Prostate gland (tissue), 2 donors: ENCODE data around the gene INSRR. TPM values are rescaled to one million over a fixed set of nuclear protein-coding genes. Genes with fewer than 3 reads are reported as not detected.

Experiments used
- DNase-seq: peaks from one replicate; pipeline ENCODE4 v3.0.0-alpha.2; 2019; ENCODE audit warnings: low spot score
- H3K27ac ChIP-seq, 2 donors: fragments of 200-600 bp; sonication (generic); 2 replicates each; pipeline ENCODE4 v1.5.1; 2017 to 2019
- H3K27me3 ChIP-seq: fragments of 200-600 bp; sonication (generic); replicated peaks from 2 replicates; pipeline ENCODE4 v1.5.1; 2019; ENCODE audit not compliant: insufficient read depth
- H3K36me3 ChIP-seq, 2 donors: fragments of 200-600 bp; sonication (generic); 1 replicate in 1 of 2; 2 replicates in 1 of 2; pipeline versions ENCODE4 v1.5.1 to v1.8.1; 2017 to 2019
- H3K4me1 ChIP-seq: fragments of 200-600 bp; sonication (generic); replicated peaks from 2 replicates; pipeline ENCODE4 v1.5.1; 2019
- H3K4me3 ChIP-seq, 2 donors: fragments of 200-600 bp; sonication (generic); 2 replicates each; pipeline ENCODE4 v1.5.1; 2017 to 2019
- H3K9me3 ChIP-seq: fragments of 200-600 bp; sonication (generic); 2 replicates; pipeline ENCODE4 v1.5.1; 2017
- POLR2A ChIP-seq: fragments of 450-650 bp; IDR thresholded peaks from one replicate; pipeline ENCODE4 v1.6.1; 2016; ENCODE audit warnings: antibody characterized with exemption, mild to moderate bottlenecking
- POLR2AphosphoS5 ChIP-seq: sonication (generic); formaldehyde crosslinking; IDR thresholded peaks from one replicate; pipeline ENCODE4 v1.6.1; 2017; ENCODE audit warnings: antibody characterized with exemption
- WGBS: methylation state at CpG from one replicate; pipeline ENCODE4 v1.1.5; 2018; 5-methylcytosine and 5-hydroxymethylcytosine counted together
- intact Hi-C: fragments of 100-400 bp; cut with DNase I; formaldehyde crosslinking; loops from one replicate; pipeline ENCODE4 v1.14.2; 2022
- total RNA-seq, 2 donors: library from RNA; depleted of rRNA; stranded (reverse); fragments of >200 nt; gene quantifications; one replicate each; pipeline ENCODE4 v1.1.0, GENCODE V29; 2016
- TF ChIP-seq, protein P1 (sequence below), 4 experiments: fragments of 200-600 bp in 2 of 4; fragments of 450-650 bp in 2 of 4; sonication (generic) in 2 of 4; IDR thresholded peaks; 1 replicate in 3 of 4; 2 replicates in 1 of 4; pipeline ENCODE4 v1.5.1; 2016 to 2019; ENCODE audit warnings: antibody characterized with exemption in 4 of 4, mild to moderate bottlenecking in 2 of 4, moderate library complexity in 2 of 4

The INSRR gene
- total RNA-seq, 2 donors from 2014 or later = 0.18 to 3.0 TPM

DNA sequence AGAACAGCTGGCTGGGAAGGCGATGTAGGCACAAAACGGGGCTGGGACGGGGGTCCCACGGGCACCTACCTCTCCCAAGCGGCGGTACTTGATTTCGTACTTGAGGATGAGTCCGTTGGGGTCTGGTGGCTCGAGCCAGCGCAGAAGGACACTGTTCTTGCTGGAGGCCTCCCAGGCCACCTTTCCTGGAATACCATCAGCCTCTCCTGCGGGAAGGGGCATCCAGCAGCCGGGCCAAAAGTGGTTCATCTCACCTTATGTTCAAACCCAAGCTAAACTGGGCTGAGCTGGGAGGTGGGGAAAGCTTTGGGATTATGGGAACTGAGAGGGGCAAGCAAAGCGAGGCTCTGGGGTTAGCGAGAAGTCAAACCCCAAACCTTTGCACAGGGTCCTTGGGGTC, 14.3 kb downstream of the INSRR start:
- intact Hi-C loops = no loop called here
- WGBS = 47% methylated on average over 14 of the region's 14 CpGs
- H3K9me3 ChIP-seq = no peaks in the 10 kb centered on the region
- no peak for DNase-seq
- no peaks in the 10 kb centered on the region for H3K4me1 ChIP-seq
- no peak overlapping the region for H3K4me3 ChIP-seq
- no peak overlapping the region for H3K27ac ChIP-seq
- peaks cover 19% of the 10 kb centered on the region for H3K27me3 ChIP-seq
- no peak for TF ChIP-seq POLR2A
- TF ChIP-seq, protein P1, sequence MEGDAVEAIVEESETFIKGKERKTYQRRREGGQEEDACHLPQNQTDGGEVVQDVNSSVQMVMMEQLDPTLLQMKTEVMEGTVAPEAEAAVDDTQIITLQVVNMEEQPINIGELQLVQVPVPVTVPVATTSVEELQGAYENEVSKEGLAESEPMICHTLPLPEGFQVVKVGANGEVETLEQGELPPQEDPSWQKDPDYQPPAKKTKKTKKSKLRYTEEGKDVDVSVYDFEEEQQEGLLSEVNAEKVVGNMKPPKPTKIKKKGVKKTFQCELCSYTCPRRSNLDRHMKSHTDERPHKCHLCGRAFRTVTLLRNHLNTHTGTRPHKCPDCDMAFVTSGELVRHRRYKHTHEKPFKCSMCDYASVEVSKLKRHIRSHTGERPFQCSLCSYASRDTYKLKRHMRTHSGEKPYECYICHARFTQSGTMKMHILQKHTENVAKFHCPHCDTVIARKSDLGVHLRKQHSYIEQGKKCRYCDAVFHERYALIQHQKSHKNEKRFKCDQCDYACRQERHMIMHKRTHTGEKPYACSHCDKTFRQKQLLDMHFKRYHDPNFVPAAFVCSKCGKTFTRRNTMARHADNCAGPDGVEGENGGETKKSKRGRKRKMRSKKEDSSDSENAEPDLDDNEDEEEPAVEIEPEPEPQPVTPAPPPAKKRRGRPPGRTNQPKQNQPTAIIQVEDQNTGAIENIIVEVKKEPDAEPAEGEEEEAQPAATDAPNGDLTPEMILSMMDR (IDR thresholded peaks at IDR 0.05) = no peak
- TF ChIP-seq POLR2AphosphoS5 = no peak
- H3K36me3 ChIP-seq = no peaks in the 10 kb centered on the region

DNA sequence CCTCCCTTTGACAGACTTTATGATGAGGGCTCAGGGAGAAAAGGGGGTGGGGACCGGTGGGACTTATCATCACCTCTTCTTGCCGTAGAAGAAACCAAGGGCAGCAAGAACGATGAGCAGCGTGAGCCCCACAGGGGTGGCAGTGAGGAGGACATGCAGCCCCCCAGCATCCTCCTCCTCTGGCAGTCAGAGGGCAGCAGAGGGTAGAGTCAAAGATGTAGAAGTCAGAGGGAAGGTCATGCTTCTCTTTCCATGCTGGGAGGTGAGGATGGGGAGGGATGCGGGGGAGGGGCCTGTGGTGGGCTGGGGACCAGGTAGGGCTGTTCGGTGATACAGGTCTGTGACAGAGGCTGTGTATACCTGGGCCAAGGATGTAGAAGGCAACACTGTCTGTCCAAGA, 14.8 kb downstream of the INSRR start:
- no peaks in the 10 kb centered on the region for H3K9me3 ChIP-seq
- no peaks in the 10 kb centered on the region for H3K4me1 ChIP-seq
- H3K4me3 ChIP-seq = no peak overlapping the region
- H3K27me3 ChIP-seq = peaks cover 19% of the 10 kb centered on the region
- H3K27ac ChIP-seq = no peak overlapping the region
- no peak for DNase-seq
- no peaks in the 10 kb centered on the region for H3K36me3 ChIP-seq
- TF ChIP-seq POLR2A (no peak), POLR2AphosphoS5 (no peak)
- TF ChIP-seq, protein P1 (IDR thresholded peaks at IDR 0.05) = no peak
- intact Hi-C loops = no loop called here
- 43% methylated on average over 6 of the region's 6 CpGs for WGBS

DNA sequence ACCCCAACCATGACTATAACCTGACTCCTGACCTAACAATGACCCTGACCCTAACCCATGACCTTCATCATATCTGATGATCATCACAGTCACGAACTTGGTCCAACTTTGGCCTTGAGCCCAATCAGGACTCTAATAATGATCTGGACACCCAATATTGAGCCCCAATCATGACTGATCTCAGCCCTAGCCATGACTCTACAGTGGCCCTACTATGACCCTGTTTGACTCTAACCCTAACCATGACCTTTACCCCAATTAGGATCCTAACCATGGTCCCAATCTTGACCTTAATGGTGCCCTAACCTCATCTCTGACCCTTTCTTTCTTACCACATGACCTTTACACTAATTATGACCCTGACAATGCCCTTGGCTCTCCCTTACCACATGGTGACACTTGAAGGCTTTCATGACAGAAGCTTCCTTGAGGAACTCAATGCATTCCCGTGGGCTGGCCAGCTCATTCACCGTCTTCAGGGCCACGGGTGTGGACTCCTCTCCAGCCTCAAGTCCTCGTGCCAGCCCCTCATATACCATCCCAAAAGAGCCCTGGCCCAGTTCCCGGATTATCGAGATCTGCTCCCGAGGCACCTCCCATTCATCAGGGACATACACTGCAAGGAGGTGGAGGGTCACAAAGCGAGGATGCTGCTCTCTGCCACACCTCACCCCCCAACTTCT, 16.2 kb downstream of the INSRR start:
- 85% methylated on average over 9 of the region's 9 CpGs for WGBS
- H3K36me3 ChIP-seq = no peaks in the 10 kb centered on the region
- intact Hi-C loops = no loop called here

DNA sequence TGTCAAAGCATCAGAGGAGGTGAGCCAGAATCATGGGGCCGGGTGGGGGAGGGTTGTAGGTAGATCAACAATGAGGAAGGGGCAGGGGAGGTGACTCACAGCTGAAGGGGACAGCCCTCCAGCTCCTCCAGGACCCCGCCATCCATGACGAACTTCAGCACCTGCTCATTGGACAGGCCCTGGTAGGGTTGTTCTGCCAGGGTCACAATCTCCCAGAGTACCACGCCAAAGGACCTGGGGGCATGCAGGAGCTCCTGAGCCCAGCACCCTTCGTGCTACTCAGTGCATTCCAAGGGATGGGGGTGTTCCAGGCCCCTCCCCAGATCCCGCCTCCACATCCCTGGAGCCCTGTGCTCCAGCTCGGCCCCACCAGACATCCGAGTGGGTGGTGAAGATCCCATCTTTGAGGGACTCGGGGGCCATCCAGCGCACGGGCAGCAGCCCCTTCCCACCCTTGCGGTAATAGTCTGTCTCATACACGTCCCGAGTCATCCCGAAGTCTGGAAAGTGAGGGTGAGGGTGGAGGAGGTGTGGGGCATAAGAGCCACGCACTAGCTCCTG, 17.5 kb downstream of the INSRR start:
- peaks cover 12% of the 10 kb centered on the region for H3K27me3 ChIP-seq
- no peaks in the 10 kb centered on the region for H3K4me1 ChIP-seq
- H3K27ac ChIP-seq = no peak overlapping the region
- no peak overlapping the region for H3K4me3 ChIP-seq
- TF ChIP-seq, protein P1 (IDR thresholded peaks at IDR 0.05) = no peak
- TF ChIP-seq POLR2AphosphoS5 = no peak
- no peak for TF ChIP-seq POLR2A
- no peak for DNase-seq
- no peaks in the 10 kb centered on the region for H3K36me3 ChIP-seq
- WGBS = 75% methylated on average over 16 of the region's 16 CpGs
- intact Hi-C loops = no loop called here
- H3K9me3 ChIP-seq = no peaks in the 10 kb centered on the region

More for the DNA sequence above, 16.2 kb downstream of the INSRR start:
- no peak for TF ChIP-seq POLR2A
- TF ChIP-seq POLR2AphosphoS5 = no peak
- TF ChIP-seq, protein P1 (IDR thresholded peaks at IDR 0.05) = no peak
- Histone ChIP-seq H3K9me3 (no peaks in the 10 kb centered on the region), H3K4me1 (no peaks in the 10 kb centered on the region), H3K27me3 (peaks cover 12% of the 10 kb centered on the region), H3K4me3 (no peak overlapping the region), H3K27ac (no peak overlapping the region)
- no peak for DNase-seq

DNA sequence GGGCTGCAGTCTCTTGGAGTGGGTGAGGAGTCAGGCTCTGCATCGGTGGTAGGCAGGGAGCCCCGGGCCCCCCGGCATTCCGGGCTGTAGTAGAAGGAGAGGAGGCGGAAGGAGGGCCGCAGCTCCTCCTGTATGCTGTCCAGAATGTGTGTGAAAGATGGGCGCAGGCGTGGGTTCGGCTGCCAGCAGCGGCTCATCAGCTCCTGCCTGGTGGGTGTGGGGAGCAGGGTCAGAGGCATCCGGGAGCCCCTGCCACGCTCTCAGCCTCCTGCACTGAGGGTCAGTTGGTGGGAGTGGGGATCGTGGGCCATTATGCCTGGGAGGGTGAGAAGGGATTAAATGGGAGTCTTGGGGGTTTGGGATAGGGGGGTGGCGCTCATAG, 18.0 kb downstream of the INSRR start:
- Histone ChIP-seq H3K9me3 (no peaks in the 10 kb centered on the region), H3K27ac (no peak overlapping the region), H3K4me3 (no peak overlapping the region), H3K36me3 (no peaks in the 10 kb centered on the region), H3K4me1 (no peaks in the 10 kb centered on the region), H3K27me3 (peaks cover 12% of the 10 kb centered on the region)
- intact Hi-C loops = no loop called here
- 70% methylated on average over 14 of the region's 14 CpGs for WGBS
- TF ChIP-seq, protein P1 (IDR thresholded peaks at IDR 0.05) = no peak
- TF ChIP-seq POLR2A (no peak), POLR2AphosphoS5 (no peak)
- DNase-seq = no peak
